H1 (cell line): Measurements from ENCODE around the gene KLRC3. TPM values are rescaled to one million over a fixed set of nuclear protein-coding genes. Genes with fewer than 3 reads are reported as not detected.

Experiments
- CHD7 ChIP-seq: fragments of 300-600 bp; sonication (generic); IDR thresholded peaks from 2 replicates; pipeline ENCODE4 v1.7.1; 2012; ENCODE audit warnings: low read length, moderate library complexity, mild to moderate bottlenecking, inconsistent platforms; ENCODE audit not compliant: insufficient replicate concordance
- CTCF ChIP-seq, 3 experiments: IDR thresholded peaks; 1 replicate in 2 of 3; 2 replicates in 1 of 3; pipeline versions ENCODE4 v1.5.1 to v1.6.1; 2011; ENCODE audit warnings: low read length in 3 of 3, mild to moderate bottlenecking in 3 of 3, inconsistent platforms in 2 of 3, low read depth in 1 of 3, moderate library complexity in 1 of 3; ENCODE audit not compliant: insufficient read depth in 1 of 3; ENCODE audit errors: control extremely low read depth in 1 of 3
- GABPA ChIP-seq: IDR thresholded peaks from 2 replicates; pipeline ENCODE4 v1.6.1; 2011; ENCODE audit warnings: mild to moderate bottlenecking, low read length, moderate library complexity, borderline replicate concordance; ENCODE audit not compliant: insufficient read depth
- JUND ChIP-seq: IDR thresholded peaks from 2 replicates; pipeline ENCODE4 v1.6.1; 2011; ENCODE audit warnings: mild to moderate bottlenecking, improper control_type of control experiment, low read length
- NRF1 ChIP-seq: IDR thresholded peaks from 2 replicates; pipeline ENCODE4 v1.6.1; 2011; ENCODE audit warnings: mild to moderate bottlenecking, low read depth, low read length, improper control_type of control experiment
- SP1 ChIP-seq: IDR thresholded peaks from 2 replicates; pipeline ENCODE4 v1.6.1; 2011; ENCODE audit warnings: low read depth, low read length
- SP4 ChIP-seq: IDR thresholded peaks from 2 replicates; pipeline ENCODE4 v1.6.1; 2012; ENCODE audit warnings: low read length, inconsistent platforms
- TAF7 ChIP-seq: optimal IDR thresholded peaks from 2 replicates; pipeline ENCODE3; 2011; ENCODE audit warnings: low read depth, mild to moderate bottlenecking, inconsistent platforms, low read length, moderate library complexity, borderline replicate concordance
- polyA plus RNA-seq, 7 experiments: library from polyadenylated mRNA; depleted of rRNA in 3 of 7; stranded (reverse) in 5 of 7; unstranded in 2 of 7; fragments of >200 nt in 5 of 7; fragments of 200-250 nt in 2 of 7; gene quantifications; 1 replicate in 5 of 7; 2 replicates in 1 of 7; 4 replicates in 1 of 7; pipeline versions ENCODE4 v1.2.1 to v1.2.3, GENCODE V29; 2011 to 2013; ENCODE audit warnings: missing spikeins in 2 of 7, mixed read lengths in 2 of 7
- total RNA-seq: library from RNA; stranded (reverse); fragmentation: NEBNext Ultra II Directional; extraction: Animal tissue kit (Norgen Biotek cat#: 25700); gene quantifications from 2 replicates; pipeline ENCODE4 v1.2.1, GENCODE V29; 2021

The KLRC3 gene
- total and polyA plus RNA-seq, 2 of the 8 experiments (the other 6 are each of a cell fraction or from before 2014, with no cell fraction given): not detected

GRCh38 chr12:10381928-10382628 is 38.3 kb downstream of the KLRC3 start (continued):
- TF ChIP-seq CHD7 (no peak), SP4 (no peak), SP1 (no peak), GABPA (no peak), NRF1 (no peak), TAF7 (no peak), JUND (no peak), CTCF (IDR thresholded peaks at IDR 0.05; ENCODE audit: control extremely low read depth in 1 of 3, insufficient read depth in 1 of 3, low read depth in 1 of 3, low read length in 3 of 3) (no peak)
